AG09309 (cell line): ENCODE data around the gene CCL13.

ENCODE experiments used
- DNase-seq: peaks from one replicate; pipeline ENCODE4 v3.0.0-alpha.2; 2010; ENCODE audit warnings: low read depth
- H3K4me3 ChIP-seq: 2 replicates; pipeline ENCODE4 v1.5.1; 2011; ENCODE audit warnings: mild to moderate bottlenecking, low read depth, low read length, moderate library complexity; ENCODE audit not compliant: control insufficient read depth
- TF ChIP-seq, protein P1 (sequence below): IDR thresholded peaks from 2 replicates; pipeline ENCODE4 v1.5.1; 2011; ENCODE audit warnings: mild to moderate bottlenecking, low read depth, low read length, inconsistent platforms; ENCODE audit not compliant: insufficient read depth, control insufficient read depth; ENCODE audit errors: missing control alignments

CCL13 gene

GRCh38 chr17:34406226-34406625 lies 49.9 kb downstream of the CCL13 start:
- TF ChIP-seq, protein P1, sequence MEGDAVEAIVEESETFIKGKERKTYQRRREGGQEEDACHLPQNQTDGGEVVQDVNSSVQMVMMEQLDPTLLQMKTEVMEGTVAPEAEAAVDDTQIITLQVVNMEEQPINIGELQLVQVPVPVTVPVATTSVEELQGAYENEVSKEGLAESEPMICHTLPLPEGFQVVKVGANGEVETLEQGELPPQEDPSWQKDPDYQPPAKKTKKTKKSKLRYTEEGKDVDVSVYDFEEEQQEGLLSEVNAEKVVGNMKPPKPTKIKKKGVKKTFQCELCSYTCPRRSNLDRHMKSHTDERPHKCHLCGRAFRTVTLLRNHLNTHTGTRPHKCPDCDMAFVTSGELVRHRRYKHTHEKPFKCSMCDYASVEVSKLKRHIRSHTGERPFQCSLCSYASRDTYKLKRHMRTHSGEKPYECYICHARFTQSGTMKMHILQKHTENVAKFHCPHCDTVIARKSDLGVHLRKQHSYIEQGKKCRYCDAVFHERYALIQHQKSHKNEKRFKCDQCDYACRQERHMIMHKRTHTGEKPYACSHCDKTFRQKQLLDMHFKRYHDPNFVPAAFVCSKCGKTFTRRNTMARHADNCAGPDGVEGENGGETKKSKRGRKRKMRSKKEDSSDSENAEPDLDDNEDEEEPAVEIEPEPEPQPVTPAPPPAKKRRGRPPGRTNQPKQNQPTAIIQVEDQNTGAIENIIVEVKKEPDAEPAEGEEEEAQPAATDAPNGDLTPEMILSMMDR: no peak
- no peak for DNase-seq
- no peak overlapping the region for H3K4me3 ChIP-seq
